ENCODE results near the gene SOAT1.

SOAT1 gene

DNA sequence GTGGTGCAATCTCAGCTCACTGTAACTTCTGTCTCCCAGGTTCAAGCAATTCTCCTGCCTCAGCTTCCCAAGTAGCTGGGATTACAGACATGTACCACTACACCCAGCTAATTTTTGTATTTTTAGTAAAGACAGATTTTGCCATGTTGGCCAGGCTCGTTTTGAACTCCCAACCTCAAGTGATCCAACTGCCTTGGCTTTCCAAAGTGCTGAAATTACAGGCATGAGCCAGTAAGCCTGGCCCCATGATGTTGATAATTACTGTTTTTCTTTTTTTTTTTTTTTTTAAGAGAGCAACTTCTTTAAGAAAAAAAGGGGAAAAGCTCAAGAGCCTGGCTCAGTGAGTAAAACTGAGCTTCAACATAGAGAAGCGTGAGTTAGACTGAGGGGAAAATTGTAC, 9.6 kb upstream of the SOAT1 start:
- no peak for DNase-seq
- no peaks in the 10 kb centered on the region for H3K4me1 ChIP-seq
- H3K27ac ChIP-seq = no peak overlapping the region
- intact Hi-C loops (cut with DNase I; ENCODE audit: low total_unique reads) = no loop called here
- no peaks in the 10 kb centered on the region for H3K36me3 ChIP-seq
- no peaks in the 10 kb centered on the region for H3K27me3 ChIP-seq
- no peak overlapping the region for H3K4me3 ChIP-seq
- TF ChIP-seq, protein P1, sequence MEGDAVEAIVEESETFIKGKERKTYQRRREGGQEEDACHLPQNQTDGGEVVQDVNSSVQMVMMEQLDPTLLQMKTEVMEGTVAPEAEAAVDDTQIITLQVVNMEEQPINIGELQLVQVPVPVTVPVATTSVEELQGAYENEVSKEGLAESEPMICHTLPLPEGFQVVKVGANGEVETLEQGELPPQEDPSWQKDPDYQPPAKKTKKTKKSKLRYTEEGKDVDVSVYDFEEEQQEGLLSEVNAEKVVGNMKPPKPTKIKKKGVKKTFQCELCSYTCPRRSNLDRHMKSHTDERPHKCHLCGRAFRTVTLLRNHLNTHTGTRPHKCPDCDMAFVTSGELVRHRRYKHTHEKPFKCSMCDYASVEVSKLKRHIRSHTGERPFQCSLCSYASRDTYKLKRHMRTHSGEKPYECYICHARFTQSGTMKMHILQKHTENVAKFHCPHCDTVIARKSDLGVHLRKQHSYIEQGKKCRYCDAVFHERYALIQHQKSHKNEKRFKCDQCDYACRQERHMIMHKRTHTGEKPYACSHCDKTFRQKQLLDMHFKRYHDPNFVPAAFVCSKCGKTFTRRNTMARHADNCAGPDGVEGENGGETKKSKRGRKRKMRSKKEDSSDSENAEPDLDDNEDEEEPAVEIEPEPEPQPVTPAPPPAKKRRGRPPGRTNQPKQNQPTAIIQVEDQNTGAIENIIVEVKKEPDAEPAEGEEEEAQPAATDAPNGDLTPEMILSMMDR (IDR thresholded peaks at IDR 0.05) = no peak
- H3K9me3 ChIP-seq = peaks cover 0 to 9% (median 6%) of the 10 kb centered on the region in 3 donors

DNA sequence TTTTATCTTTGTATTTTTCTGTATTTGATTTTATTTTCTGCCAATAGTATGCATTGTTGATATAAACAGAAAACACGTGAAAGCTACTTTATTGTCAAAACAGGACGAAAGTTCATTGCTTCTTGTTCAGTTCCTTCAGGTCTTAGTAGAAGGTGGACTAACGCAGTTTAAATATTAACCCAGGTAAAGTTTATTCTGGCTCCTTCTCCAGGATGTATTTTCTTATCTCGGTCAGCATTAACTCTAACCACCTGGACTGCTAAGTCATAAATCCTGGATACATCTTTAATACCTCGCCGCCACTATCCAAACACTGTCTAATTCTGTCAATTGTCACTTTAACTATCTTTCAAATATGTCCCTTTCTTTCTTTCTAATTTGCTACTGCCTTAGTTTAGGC, 5.7 kb upstream of the SOAT1 start:
- TF ChIP-seq, protein P1 (IDR thresholded peaks at IDR 0.05) = no peak
- peaks cover 0 to 6% (median 2%) of the 10 kb centered on the region in 4 donors for H3K4me1 ChIP-seq
- H3K4me3 ChIP-seq = no peak overlapping the region
- H3K27ac ChIP-seq = no peak overlapping the region
- intact Hi-C loops (cut with DNase I; ENCODE audit: low total_unique reads) = no loop called here
- no peaks in the 10 kb centered on the region for H3K36me3 ChIP-seq
- no peaks in the 10 kb centered on the region for H3K27me3 ChIP-seq
- no peak for DNase-seq
- no peaks in the 10 kb centered on the region for H3K9me3 ChIP-seq

DNA sequence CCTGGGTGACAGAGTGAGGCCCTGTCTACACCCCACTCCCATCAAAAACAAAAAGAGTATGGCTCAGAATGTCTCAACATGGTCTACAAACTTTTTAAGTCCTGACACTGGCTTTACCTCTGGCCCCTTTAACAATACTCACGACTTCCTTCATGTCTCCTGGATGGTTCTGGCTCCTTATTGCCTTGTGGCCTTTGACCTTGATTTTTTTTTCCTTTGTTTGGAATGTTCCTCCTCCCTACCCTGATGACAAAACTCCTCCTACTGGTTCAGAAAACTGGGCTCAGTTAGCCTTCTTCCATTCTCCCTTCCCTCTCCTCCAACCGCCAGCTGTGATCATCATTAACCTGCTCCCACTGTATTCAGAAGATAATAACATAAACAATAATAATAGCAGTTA, 4.6 kb upstream of the SOAT1 start:
- no peaks in the 10 kb centered on the region for H3K9me3 ChIP-seq
- intact Hi-C loops (cut with DNase I; ENCODE audit: low total_unique reads) = no loop called here
- TF ChIP-seq, protein P1 (IDR thresholded peaks at IDR 0.05) = no peak
- no peak overlapping the region for H3K4me3 ChIP-seq
- H3K27ac ChIP-seq = no peak overlapping the region
- H3K36me3 ChIP-seq = no peaks in the 10 kb centered on the region
- H3K4me1 ChIP-seq = peaks cover 0 to 9% (median 6%) of the 10 kb centered on the region in 4 donors
- H3K27me3 ChIP-seq = no peaks in the 10 kb centered on the region
- no peak for DNase-seq

DNA sequence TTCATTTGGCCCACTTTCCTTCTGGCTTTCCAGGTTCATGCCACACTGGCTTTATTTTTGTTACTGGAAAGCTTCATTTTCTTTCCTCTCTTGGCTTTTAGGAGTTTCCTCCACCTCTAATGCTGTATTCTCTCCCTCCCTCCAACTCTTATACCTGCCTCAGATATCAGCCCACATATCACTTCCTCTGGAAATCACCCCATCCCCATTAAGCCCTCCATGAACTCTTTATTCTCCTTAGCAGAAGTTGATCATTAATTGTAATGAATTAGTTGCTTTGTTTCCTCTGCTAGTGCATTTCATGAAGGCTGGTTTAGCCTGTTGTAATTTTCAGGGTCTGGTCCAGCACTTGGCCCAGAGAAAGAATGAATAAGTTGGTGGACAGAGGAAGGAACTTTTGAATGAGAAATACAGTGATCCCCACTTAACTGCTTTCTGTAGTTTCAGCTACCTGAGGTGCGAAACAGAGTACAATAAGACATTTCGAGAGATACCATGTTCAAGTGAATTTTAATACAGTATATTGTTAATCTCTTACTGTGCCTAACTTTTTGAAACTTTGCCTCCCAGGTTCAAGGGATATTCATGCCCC, 1.7 kb downstream of the SOAT1 start:
- TF ChIP-seq, protein P1 (IDR thresholded peaks at IDR 0.05) = no peak
- H3K36me3 ChIP-seq = no peaks in the 10 kb centered on the region
- intact Hi-C loops (cut with DNase I; ENCODE audit: low total_unique reads) = no loop called here
- no peaks in the 10 kb centered on the region for H3K9me3 ChIP-seq
- H3K27me3 ChIP-seq = no peaks in the 10 kb centered on the region
- peak overlapping the region; percentile 61 to 85 for H3K4me3 ChIP-seq
- DNase-seq = no peak
- peaks cover 0 to 21% (median 15%) of the 10 kb centered on the region in 4 donors for H3K4me1 ChIP-seq
- peak overlapping the region in 1 of 2 donors; percentile 98 for H3K27ac ChIP-seq

DNA sequence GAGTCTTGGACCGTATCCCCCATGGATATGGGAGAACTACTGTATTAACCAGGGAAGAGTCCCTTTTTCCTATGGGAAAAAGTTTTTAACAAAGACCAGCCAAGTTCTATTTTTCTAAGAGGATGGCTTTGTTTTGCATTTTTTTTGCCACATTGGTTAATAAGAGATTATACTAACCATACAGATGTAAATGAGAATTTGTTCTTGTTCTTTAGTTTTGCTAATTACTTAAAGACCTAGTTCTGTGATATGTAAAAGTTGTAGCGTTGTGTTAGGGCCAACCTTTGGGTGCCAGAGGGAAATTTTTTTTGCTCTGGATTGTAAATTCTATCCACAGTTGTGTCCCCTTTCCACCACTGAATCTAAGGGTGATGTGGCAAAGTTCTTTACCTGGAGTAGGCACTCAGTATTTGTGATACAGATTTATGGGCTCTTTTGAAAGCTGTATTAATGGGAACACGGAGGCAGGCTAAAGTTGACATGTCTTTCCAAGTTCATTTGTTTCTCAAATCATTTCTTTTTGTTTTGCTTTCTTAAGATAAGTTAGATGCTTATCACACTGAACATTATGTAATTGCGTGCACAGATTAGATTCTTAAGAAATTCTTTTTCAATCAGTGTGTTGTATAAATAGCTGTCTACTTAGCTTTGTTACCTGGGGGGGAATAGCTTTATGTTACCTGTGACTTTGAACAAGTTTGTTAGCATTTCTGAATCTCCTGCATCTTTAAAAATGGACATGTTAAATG, 2.9 kb downstream of the SOAT1 start:
- intact Hi-C loops (cut with DNase I; ENCODE audit: low total_unique reads) = no loop called here
- DNase-seq = no peak
- Histone ChIP-seq H3K27me3 (no peaks in the 10 kb centered on the region), H3K36me3 (no peaks in the 10 kb centered on the region), H3K27ac (no peak overlapping the region), H3K9me3 (no peaks in the 10 kb centered on the region), H3K4me3 (no peak overlapping the region), H3K4me1 (peaks cover 0 to 21% (median 15%) of the 10 kb centered on the region in 4 donors)
- TF ChIP-seq, protein P1 (IDR thresholded peaks at IDR 0.05) = no peak

Data from tibial artery (tissue), 4 donors.